WTC11 (cell line): ENCODE results near the gene NRN1L. TPM values are rescaled to one million over a fixed set of nuclear protein-coding genes. Genes with fewer than 3 reads are reported as not detected.
A peak's percentile ranks its signal among the peaks of the same experiment; 100 is the strongest.

Experiments
- ATAC-seq: fragments of 200-7000 bp; cut with Tn5 transposase; 2 replicates; pipeline ENCODE4 v1.10.0; 2021; ENCODE audit warnings: mild to moderate bottlenecking, moderate library complexity
- CTCF ChIA-PET: fragments of 300-600 bp; sonication (Branson Sonifier 250); formaldehyde crosslinking; loops from one replicate; lab custom pipeline; 2021; ENCODE audit warnings: antibody characterized with exemption; lab: Charles Lee
- POLR2A ChIA-PET: fragments of 350-600 bp; sonication (Branson Sonifier 250); formaldehyde crosslinking; loops from one replicate; lab custom pipeline; 2021; ENCODE audit warnings: antibody characterized with exemption; lab: Charles Lee
- DNase-seq: peaks from one replicate; pipeline ENCODE4 v3.0.0; 2021; ENCODE audit warnings: low spot score
- H3K27ac Mint-ChIP-seq: 2 replicates; pipeline ENCODE4 v1.8.0; 2021; ENCODE audit warnings: mixed read lengths
- H3K27me3 Mint-ChIP-seq: 2 replicates; pipeline ENCODE4 v1.8.0; 2021; ENCODE audit warnings: low read depth, mild to moderate bottlenecking, moderate library complexity, mixed read lengths
- H3K36me3 Mint-ChIP-seq: 2 replicates; pipeline ENCODE4 v1.8.0; 2021; ENCODE audit warnings: mixed read lengths
- H3K4me1 Mint-ChIP-seq: 2 replicates; pipeline ENCODE4 v1.8.0; 2022; ENCODE audit warnings: mixed read lengths
- H3K4me3 Mint-ChIP-seq: 2 replicates; pipeline ENCODE4 v1.8.0; 2021; ENCODE audit warnings: mild to moderate bottlenecking, moderate library complexity, mixed read lengths
- H3K9me3 Mint-ChIP-seq: 2 replicates; pipeline ENCODE4 v1.8.0; 2021; ENCODE audit warnings: mixed read lengths
- ETV6 ChIP-seq: sonication (generic); formaldehyde crosslinking; IDR thresholded peaks from 2 replicates; pipeline ENCODE4 v1.8.1; 2022; ENCODE audit warnings: mild to moderate bottlenecking, missing genetic modification reagents
- FOXP1 ChIP-seq: sonication (generic); formaldehyde crosslinking; IDR thresholded peaks from 2 replicates; pipeline ENCODE4 v1.8.0; 2022; ENCODE audit warnings: missing genetic modification reagents, mild to moderate bottlenecking, moderate library complexity, borderline replicate concordance
- GABPB1 ChIP-seq: sonication (generic); formaldehyde crosslinking; IDR thresholded peaks from 2 replicates; pipeline ENCODE4 v1.8.1; 2023; ENCODE audit warnings: mild to moderate bottlenecking, missing genetic modification reagents
- NFE2L1 ChIP-seq: sonication (generic); formaldehyde crosslinking; IDR thresholded peaks from 2 replicates; pipeline ENCODE4 v1.8.1; 2023; ENCODE audit warnings: missing genetic modification reagents
- NR3C1 ChIP-seq: sonication (generic); formaldehyde crosslinking; conservative IDR thresholded peaks from 2 replicates; pipeline ENCODE4 v1.8.1; 2023; ENCODE audit warnings: low read depth, mild to moderate bottlenecking, missing genetic modification reagents
- SMAD3 ChIP-seq: sonication (generic); formaldehyde crosslinking; IDR thresholded peaks from 2 replicates; pipeline ENCODE4 v1.8.0; 2022; ENCODE audit warnings: missing genetic modification reagents, mild to moderate bottlenecking, borderline replicate concordance
- SMAD4 ChIP-seq: sonication (generic); formaldehyde crosslinking; IDR thresholded peaks from 2 replicates; pipeline ENCODE4 v1.8.0; 2022; ENCODE audit warnings: mild to moderate bottlenecking, missing genetic modification reagents
- TCF7 ChIP-seq: sonication (generic); formaldehyde crosslinking; IDR thresholded peaks from 2 replicates; pipeline ENCODE4 v1.8.0; 2022; ENCODE audit warnings: mild to moderate bottlenecking, low read depth, missing genetic modification reagents, moderate library complexity
- ZNF138 ChIP-seq: sonication (generic); formaldehyde crosslinking; conservative IDR thresholded peaks from 2 replicates; pipeline ENCODE4 v1.8.1; 2022; ENCODE audit warnings: mild to moderate bottlenecking, moderate library complexity, missing genetic modification reagents
- ZNF263 ChIP-seq: sonication (generic); formaldehyde crosslinking; IDR thresholded peaks from 2 replicates; pipeline ENCODE4 v1.8.1; 2022; ENCODE audit warnings: low read depth, mild to moderate bottlenecking, moderate library complexity, missing genetic modification reagents
- ZNF317 ChIP-seq: sonication (generic); formaldehyde crosslinking; IDR thresholded peaks from 2 replicates; pipeline ENCODE4 v1.8.1; 2023; ENCODE audit warnings: low read depth, mild to moderate bottlenecking, moderate library complexity, missing genetic modification reagents, borderline replicate concordance
- total RNA-seq: library from RNA; stranded (reverse); gene quantifications from 3 replicates; pipeline ENCODE4 v1.2.3, GENCODE V29; 2021
- TF ChIP-seq, protein P1 (sequence below): fragments of 250-450 bp; sonication (Bioruptor Pico); IDR thresholded peaks from 2 replicates; pipeline ENCODE4 v1.9.0; 2021; ENCODE audit warnings: moderate library complexity, mild to moderate bottlenecking, inconsistent platforms, borderline replicate concordance
- TF ChIP-seq, protein P2 (sequence below): sonication (generic); formaldehyde crosslinking; conservative IDR thresholded peaks from 2 replicates; pipeline ENCODE4 v1.8.1; 2022; ENCODE audit warnings: mild to moderate bottlenecking, missing genetic modification reagents
- TF ChIP-seq, protein P3 (sequence below): fragments of 200-600 bp; IDR thresholded peaks from 2 replicates; pipeline ENCODE4 v1.8.0; 2022; ENCODE audit warnings: antibody characterized with exemption
- TF ChIP-seq, protein P4 (sequence below): sonication (generic); formaldehyde crosslinking; IDR thresholded peaks from 2 replicates; pipeline ENCODE4 v1.8.1; 2022; ENCODE audit warnings: missing genetic modification reagents, borderline replicate concordance

The NRN1L gene
- total RNA-seq, 1 experiment from 2014 or later: 12.4 TPM

DNA sequence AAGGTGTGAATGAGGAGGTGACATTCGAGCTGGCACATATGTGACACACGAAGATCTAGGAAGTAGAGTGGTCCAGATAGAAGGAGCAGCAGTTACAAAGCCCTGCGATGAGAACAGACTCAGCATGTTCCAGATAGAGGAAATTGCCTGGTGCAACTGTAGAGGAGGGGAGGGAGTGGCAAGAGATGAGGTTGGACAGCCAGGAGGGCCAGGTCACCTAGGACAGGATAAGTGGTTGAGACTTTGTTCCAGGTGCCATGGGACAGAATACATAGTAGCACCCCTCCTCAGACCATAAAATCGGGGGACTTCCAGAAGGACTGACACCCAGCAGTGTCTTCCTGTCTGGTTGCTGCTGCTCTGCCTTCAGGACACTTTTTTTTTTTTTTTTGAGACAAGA lies 26.2 kb upstream of the NRN1L start:
- CTCF ChIA-PET: interaction anchor here (2.3 to 3.6 kb wide), 2 partner anchors 26 to 42 kb away, joined by 13 to 18 read pairs; partner anchors contain the start of gene NRN1L
- H3K4me1 Mint-ChIP-seq: peaks cover 39% of the 10 kb centered on the region
- no peak for ATAC-seq
- no peak overlapping the region for H3K4me3 Mint-ChIP-seq
- TF ChIP-seq NR3C1 (CRISPR knock-in tag): no peak
- TF ChIP-seq ETV6 (CRISPR knock-in tag): no peak
- TF ChIP-seq ZNF138 (CRISPR knock-in tag): no peak
- no peak for TF ChIP-seq ZNF317 (CRISPR knock-in tag)
- no peak for TF ChIP-seq SMAD4 (CRISPR knock-in tag)
- TF ChIP-seq FOXP1 (CRISPR knock-in tag): no peak
- no peak for TF ChIP-seq NFE2L1 (CRISPR knock-in tag)
- TF ChIP-seq, all 79 proteins: peak for 0
- POLR2A ChIA-PET: interaction anchor here (0.8 kb wide), 1 partner anchor 12 kb away, joined by 3 read pairs; no protein-coding TSS in a partner anchor
- Mint-ChIP-seq H3K27ac (peak overlapping the region; percentile 53), H3K9me3 (no peaks in the 10 kb centered on the region), H3K27me3 (no peaks in the 10 kb centered on the region), H3K36me3 (peaks cover 17% of the 10 kb centered on the region)
- DNase-seq: no peak

DNA sequence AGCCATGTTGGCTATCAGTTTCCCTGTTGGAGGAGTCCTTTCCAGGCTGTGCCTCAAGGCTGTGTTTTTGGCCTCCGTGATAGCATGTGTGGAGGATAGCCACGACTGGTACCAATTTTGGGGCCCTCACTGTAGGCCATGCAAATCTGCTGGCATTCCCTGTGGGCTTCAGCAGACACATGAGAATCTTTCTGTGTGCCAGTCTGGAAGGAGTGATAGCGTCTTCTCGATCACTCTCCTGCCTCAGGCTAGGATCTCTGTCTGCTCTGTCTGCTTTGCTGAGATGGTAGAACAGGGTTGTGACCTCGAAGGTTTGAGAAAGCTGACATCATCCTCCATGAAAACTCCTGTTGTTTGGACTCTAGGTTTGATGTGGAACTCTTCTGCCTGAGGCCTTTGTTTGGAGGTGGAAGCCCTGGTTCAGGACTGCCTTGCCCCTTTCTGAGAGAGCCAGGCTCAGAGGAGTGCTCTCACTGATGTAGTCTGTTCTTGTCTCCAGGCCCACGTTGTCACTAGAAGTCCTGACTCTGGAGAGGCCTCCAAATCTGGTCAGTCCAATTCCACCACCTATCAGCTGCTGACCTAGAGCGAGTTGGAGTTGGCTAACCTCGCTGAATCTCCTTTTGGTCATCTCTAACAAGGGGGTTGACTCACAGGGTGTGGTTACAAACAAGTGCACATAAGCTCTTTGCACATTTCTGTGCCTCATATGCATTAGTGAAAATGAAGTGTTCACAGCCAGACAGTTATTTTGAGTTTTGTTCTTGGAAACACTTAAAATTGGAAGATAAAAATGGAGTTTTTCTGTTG lies 23.9 kb upstream of the NRN1L start:
- Mint-ChIP-seq H3K27me3 (no peaks in the 10 kb centered on the region), H3K4me1 (peaks cover 22% of the 10 kb centered on the region), H3K36me3 (peaks cover 29% of the 10 kb centered on the region), H3K27ac (peak overlapping the region; percentile 36; the same call in 1 of the 2 replicates), H3K4me3 (no peak overlapping the region), H3K9me3 (no peaks in the 10 kb centered on the region)
- DNase-seq: no peak
- POLR2A ChIA-PET: no interaction called here
- TF ChIP-seq TCF7 (no peak), SMAD3 (CRISPR knock-in tag) (no peak), GABPB1 (no peak)
- TF ChIP-seq, protein P1, sequence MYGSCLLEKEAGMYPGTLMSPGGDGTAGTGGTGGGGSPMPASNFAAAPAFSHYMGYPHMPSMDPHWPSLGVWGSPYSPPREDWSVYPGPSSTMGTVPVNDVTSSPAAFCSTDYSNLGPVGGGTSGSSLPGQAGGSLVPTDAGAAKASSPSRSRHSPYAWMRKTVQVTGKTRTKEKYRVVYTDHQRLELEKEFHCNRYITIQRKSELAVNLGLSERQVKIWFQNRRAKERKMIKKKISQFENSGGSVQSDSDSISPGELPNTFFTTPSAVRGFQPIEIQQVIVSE (CRISPR knock-in tag): no peak
- TF ChIP-seq, protein P2, sequence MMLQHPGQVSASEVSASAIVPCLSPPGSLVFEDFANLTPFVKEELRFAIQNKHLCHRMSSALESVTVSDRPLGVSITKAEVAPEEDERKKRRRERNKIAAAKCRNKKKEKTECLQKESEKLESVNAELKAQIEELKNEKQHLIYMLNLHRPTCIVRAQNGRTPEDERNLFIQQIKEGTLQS (CRISPR knock-in tag): no peak
- TF ChIP-seq, protein P3, sequence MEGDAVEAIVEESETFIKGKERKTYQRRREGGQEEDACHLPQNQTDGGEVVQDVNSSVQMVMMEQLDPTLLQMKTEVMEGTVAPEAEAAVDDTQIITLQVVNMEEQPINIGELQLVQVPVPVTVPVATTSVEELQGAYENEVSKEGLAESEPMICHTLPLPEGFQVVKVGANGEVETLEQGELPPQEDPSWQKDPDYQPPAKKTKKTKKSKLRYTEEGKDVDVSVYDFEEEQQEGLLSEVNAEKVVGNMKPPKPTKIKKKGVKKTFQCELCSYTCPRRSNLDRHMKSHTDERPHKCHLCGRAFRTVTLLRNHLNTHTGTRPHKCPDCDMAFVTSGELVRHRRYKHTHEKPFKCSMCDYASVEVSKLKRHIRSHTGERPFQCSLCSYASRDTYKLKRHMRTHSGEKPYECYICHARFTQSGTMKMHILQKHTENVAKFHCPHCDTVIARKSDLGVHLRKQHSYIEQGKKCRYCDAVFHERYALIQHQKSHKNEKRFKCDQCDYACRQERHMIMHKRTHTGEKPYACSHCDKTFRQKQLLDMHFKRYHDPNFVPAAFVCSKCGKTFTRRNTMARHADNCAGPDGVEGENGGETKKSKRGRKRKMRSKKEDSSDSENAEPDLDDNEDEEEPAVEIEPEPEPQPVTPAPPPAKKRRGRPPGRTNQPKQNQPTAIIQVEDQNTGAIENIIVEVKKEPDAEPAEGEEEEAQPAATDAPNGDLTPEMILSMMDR: no peak
- TF ChIP-seq, protein P4, sequence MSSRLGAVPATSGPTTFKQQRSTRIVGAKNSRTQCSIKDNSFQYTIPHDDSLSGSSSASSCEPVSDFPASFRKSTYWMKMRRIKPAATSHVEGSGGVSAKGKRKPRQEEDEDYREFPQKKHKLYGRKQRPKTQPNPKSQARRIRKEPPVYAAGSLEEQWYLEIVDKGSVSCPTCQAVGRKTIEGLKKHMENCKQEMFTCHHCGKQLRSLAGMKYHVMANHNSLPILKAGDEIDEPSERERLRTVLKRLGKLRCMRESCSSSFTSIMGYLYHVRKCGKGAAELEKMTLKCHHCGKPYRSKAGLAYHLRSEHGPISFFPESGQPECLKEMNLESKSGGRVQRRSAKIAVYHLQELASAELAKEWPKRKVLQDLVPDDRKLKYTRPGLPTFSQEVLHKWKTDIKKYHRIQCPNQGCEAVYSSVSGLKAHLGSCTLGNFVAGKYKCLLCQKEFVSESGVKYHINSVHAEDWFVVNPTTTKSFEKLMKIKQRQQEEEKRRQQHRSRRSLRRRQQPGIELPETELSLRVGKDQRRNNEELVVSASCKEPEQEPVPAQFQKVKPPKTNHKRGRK: no peak
- ATAC-seq: no peak
- CTCF ChIA-PET: interaction anchor here (2.7 kb wide), 1 partner anchor 44 kb away, joined by 14 read pairs; no protein-coding TSS in a partner anchor

DNA sequence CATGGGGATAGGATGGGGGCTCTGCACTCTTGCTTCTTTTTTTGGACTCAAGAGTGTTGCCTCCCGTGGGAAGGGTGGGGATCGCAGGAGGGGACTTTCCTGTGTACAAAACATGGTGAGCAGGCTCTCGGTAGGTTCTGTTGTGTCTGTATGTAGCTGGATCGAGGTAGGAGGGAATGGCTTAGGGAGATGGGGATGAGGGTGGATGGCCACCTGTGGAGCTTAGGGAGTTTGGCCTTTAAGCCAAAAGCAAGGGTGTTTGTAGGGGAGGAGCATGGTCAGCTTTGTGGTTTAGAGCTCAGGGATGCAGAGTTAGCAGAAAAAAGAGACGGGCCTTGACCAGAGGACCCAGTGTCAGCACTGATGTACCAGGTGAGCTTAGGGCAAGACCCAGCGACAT lies 22.8 kb upstream of the NRN1L start:
- POLR2A ChIA-PET: no interaction called here
- no peak for TF ChIP-seq ZNF263

More for the DNA sequence above, 22.8 kb upstream of the NRN1L start:
- DNase-seq: no peak
- Mint-ChIP-seq H3K4me1 (peaks cover 19% of the 10 kb centered on the region), H3K27me3 (no peaks in the 10 kb centered on the region), H3K4me3 (no peak overlapping the region), H3K9me3 (no peaks in the 10 kb centered on the region), H3K36me3 (peaks cover 38% of the 10 kb centered on the region), H3K27ac (peak overlapping the region; percentile 57)
- ATAC-seq: no peak
- CTCF ChIA-PET: interaction anchor here (2.3 to 2.7 kb wide), 3 partner anchors 22 to 48 kb away, joined by 9 to 15 read pairs (median 14); partner anchors contain the start of gene NRN1L
